NT2/D1 (cell line): ENCODE data around the gene NCAM2.

Source experiments
- YY1 ChIP-seq: IDR thresholded peaks from 2 replicates; pipeline ENCODE4 v1.6.1; 2011; ENCODE audit not compliant: insufficient read length, insufficient read depth
- ZNF274 ChIP-seq: IDR thresholded peaks from 2 replicates; pipeline ENCODE4 v1.6.1; 2011; ENCODE audit warnings: mild to moderate bottlenecking, low read depth, low read length

DNA sequence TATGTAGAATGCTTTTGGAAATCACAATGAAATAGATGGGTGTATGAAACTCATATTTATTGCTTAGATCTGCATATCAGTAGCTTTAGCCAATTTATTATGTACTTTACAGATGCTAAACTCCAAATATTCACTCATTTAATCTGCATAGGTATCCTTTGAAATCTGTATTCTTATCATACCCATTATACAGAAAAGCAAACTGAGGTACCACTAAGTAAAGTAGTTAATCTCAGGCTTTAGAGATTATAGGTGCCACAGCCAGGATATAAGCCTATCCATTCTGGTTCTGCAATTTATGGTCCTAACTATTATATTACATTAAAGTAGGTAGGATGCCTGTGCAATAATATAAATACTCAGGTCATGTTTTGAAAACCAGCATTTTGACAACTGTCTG lies 369.4 kb downstream of the NCAM2 start:
- TF ChIP-seq ZNF274, result no peak
- no peak for TF ChIP-seq YY1
